Measurements from ENCODE around the gene ABCF1. TPM values are rescaled to one million over a fixed set of nuclear protein-coding genes. Genes with fewer than 3 reads are reported as not detected.

ABCF1 gene
- total RNA-seq, 1 donor from 2014 or later: 57.2 TPM

- peaks cover 30% of the 10 kb centered on the region for H3K4me1 Mint-ChIP-seq (ENCODE audit: unreplicated experiment)
These were observed 26.5 kb upstream of the ABCF1 start for GRCh38 chr6:30544666-30545272.

DNA sequence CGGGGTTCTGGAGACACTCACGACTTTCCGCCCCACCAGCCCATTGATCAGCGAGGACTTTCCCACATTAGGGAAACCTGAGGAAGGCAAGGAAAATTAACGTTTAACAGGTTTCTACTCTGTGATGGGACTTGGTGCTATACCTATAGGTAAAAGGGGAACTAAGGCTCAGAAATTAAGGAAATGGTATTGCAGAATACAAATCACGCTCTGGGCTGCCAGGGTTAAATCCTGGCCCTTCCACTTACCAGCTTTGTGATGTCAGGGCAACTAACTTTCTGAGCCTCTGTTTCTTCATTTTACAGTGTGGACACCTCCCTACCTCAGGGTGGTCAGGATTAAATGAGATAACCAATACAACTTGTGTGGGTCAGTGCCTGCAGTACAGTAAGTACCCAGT is 23.8 kb upstream of the ABCF1 start:
- H3K4me3 Mint-ChIP-seq (ENCODE audit: unreplicated experiment): no peak overlapping the region
- DNase-seq (ENCODE audit: low spot score): no peak
- TF ChIP-seq, protein P1, sequence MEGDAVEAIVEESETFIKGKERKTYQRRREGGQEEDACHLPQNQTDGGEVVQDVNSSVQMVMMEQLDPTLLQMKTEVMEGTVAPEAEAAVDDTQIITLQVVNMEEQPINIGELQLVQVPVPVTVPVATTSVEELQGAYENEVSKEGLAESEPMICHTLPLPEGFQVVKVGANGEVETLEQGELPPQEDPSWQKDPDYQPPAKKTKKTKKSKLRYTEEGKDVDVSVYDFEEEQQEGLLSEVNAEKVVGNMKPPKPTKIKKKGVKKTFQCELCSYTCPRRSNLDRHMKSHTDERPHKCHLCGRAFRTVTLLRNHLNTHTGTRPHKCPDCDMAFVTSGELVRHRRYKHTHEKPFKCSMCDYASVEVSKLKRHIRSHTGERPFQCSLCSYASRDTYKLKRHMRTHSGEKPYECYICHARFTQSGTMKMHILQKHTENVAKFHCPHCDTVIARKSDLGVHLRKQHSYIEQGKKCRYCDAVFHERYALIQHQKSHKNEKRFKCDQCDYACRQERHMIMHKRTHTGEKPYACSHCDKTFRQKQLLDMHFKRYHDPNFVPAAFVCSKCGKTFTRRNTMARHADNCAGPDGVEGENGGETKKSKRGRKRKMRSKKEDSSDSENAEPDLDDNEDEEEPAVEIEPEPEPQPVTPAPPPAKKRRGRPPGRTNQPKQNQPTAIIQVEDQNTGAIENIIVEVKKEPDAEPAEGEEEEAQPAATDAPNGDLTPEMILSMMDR (IDR thresholded peaks at IDR 0.05; ENCODE audit: unreplicated experiment): no peak
- H3K36me3 Mint-ChIP-seq (ENCODE audit: low read depth, unreplicated experiment): peaks cover 49% of the 10 kb centered on the region
- H3K27me3 Mint-ChIP-seq (ENCODE audit: unreplicated experiment): peaks cover 8% of the 10 kb centered on the region
- H3K27ac Mint-ChIP-seq (ENCODE audit: unreplicated experiment): no peak overlapping the region
- H3K4me1 Mint-ChIP-seq (ENCODE audit: unreplicated experiment): peaks cover 22% of the 10 kb centered on the region
- H3K9me3 Mint-ChIP-seq (ENCODE audit: unreplicated experiment): no peaks in the 10 kb centered on the region

More at GRCh38 chr6:30544666-30545272, 26.5 kb upstream of the ABCF1 start:
- H3K4me3 Mint-ChIP-seq (ENCODE audit: unreplicated experiment): no peak overlapping the region
- peaks cover 8% of the 10 kb centered on the region for H3K27me3 Mint-ChIP-seq (ENCODE audit: unreplicated experiment)
- TF ChIP-seq, protein P1 (IDR thresholded peaks at IDR 0.05; ENCODE audit: unreplicated experiment): peak; percentile 82
- peaks cover 26% of the 10 kb centered on the region for H3K36me3 Mint-ChIP-seq (ENCODE audit: low read depth, unreplicated experiment)
- H3K27ac Mint-ChIP-seq (ENCODE audit: unreplicated experiment): peak overlapping the region; percentile 16
- DNase-seq (ENCODE audit: low spot score): no peak
- H3K9me3 Mint-ChIP-seq (ENCODE audit: unreplicated experiment): no peaks in the 10 kb centered on the region

GRCh38 chr6:30548375-30548774 is 22.9 kb upstream of the ABCF1 start:
- peaks cover 54% of the 10 kb centered on the region for H3K36me3 Mint-ChIP-seq (ENCODE audit: low read depth, unreplicated experiment)
- no peaks in the 10 kb centered on the region for H3K9me3 Mint-ChIP-seq (ENCODE audit: unreplicated experiment)
- TF ChIP-seq, protein P1 (IDR thresholded peaks at IDR 0.05; ENCODE audit: unreplicated experiment): no peak

GRCh38 chr6:30554404-30554803 is 16.8 kb upstream of the ABCF1 start:
- H3K27ac Mint-ChIP-seq (ENCODE audit: unreplicated experiment): peak overlapping the region; percentile 34
- peaks cover 29% of the 10 kb centered on the region for H3K4me1 Mint-ChIP-seq (ENCODE audit: unreplicated experiment)
- peaks cover 59% of the 10 kb centered on the region for H3K36me3 Mint-ChIP-seq (ENCODE audit: low read depth, unreplicated experiment)
- no peak for DNase-seq (ENCODE audit: low spot score)
- peaks cover 13% of the 10 kb centered on the region for H3K27me3 Mint-ChIP-seq (ENCODE audit: unreplicated experiment)
- TF ChIP-seq, protein P1 (IDR thresholded peaks at IDR 0.05; ENCODE audit: unreplicated experiment): no peak
- H3K9me3 Mint-ChIP-seq (ENCODE audit: unreplicated experiment): no peaks in the 10 kb centered on the region
- H3K4me3 Mint-ChIP-seq (ENCODE audit: unreplicated experiment): peak overlapping the region; percentile 99

More at GRCh38 chr6:30548375-30548774, 22.9 kb upstream of the ABCF1 start:
- H3K4me3 Mint-ChIP-seq (ENCODE audit: unreplicated experiment): peak overlapping the region; percentile 24
- peaks cover 4% of the 10 kb centered on the region for H3K27me3 Mint-ChIP-seq (ENCODE audit: unreplicated experiment)
- no peak for DNase-seq (ENCODE audit: low spot score)
- H3K27ac Mint-ChIP-seq (ENCODE audit: unreplicated experiment): no peak overlapping the region
- peaks cover 14% of the 10 kb centered on the region for H3K4me1 Mint-ChIP-seq (ENCODE audit: unreplicated experiment)

Measured in endothelial cell (in vitro differentiated cells).